IPS-18c (cell line): ENCODE data around the gene SHROOM3.
"Not testable (repeated sequence)": the region's sequence is repeated elsewhere in the genome, so short reads cannot be mapped to it uniquely, and the experiment has no call there.

Experiments used
- H3K4me3 ChIP-seq: 2 replicates; pipeline ENCODE4 v1.7.0; 2013; ENCODE audit warnings: low read depth, mild to moderate bottlenecking, low read length, moderate library complexity; ENCODE audit not compliant: insufficient read depth
- H3K9me3 ChIP-seq: one replicate; pipeline ENCODE4 v1.6.1; 2013; ENCODE audit warnings: mild to moderate bottlenecking, low read length, moderate library complexity; ENCODE audit not compliant: control insufficient read depth, insufficient read depth

Gene SHROOM3

GRCh38 chr4:76722146-76722545, 287.1 kb downstream of the SHROOM3 start:
- H3K4me3 ChIP-seq, H3K9me3 ChIP-seq: not testable (repeated sequence)

GRCh38 chr4:76722838-76723237, 287.8 kb downstream of the SHROOM3 start:
- no peak overlapping the region for H3K4me3 ChIP-seq

GRCh38 chr4:76723373-76723772, 288.3 kb downstream of the SHROOM3 start:
- Histone ChIP-seq H3K9me3 (no peaks in the 10 kb centered on the region), H3K4me3 (no peak overlapping the region)

More at GRCh38 chr4:76722838-76723237, 287.8 kb downstream of the SHROOM3 start:
- no peaks in the 10 kb centered on the region for H3K9me3 ChIP-seq

- no peak overlapping the region for H3K4me3 ChIP-seq
- H3K9me3 ChIP-seq: no peaks in the 10 kb centered on the region
Observed at GRCh38 chr4:76723924-76724323, 288.9 kb downstream of the SHROOM3 start.

- Histone ChIP-seq H3K9me3 (no peaks in the 10 kb centered on the region), H3K4me3 (no peak overlapping the region)
Observed at GRCh38 chr4:76725039-76725438, 290.0 kb downstream of the SHROOM3 start.

- Histone ChIP-seq H3K4me3 (no peak overlapping the region), H3K9me3 (no peaks in the 10 kb centered on the region)
Observed at GRCh38 chr4:76726176-76726575, 291.1 kb downstream of the SHROOM3 start.

- Histone ChIP-seq H3K9me3 (no peaks in the 10 kb centered on the region), H3K4me3 (no peak overlapping the region)
Observed at GRCh38 chr4:76726631-76727030, 291.6 kb downstream of the SHROOM3 start.

GRCh38 chr4:76727934-76728333, 292.9 kb downstream of the SHROOM3 start:
- not testable (repeated sequence) for H3K9me3 ChIP-seq, H3K4me3 ChIP-seq

GRCh38 chr4:76729460-76729859, 294.4 kb downstream of the SHROOM3 start:
- Histone ChIP-seq H3K9me3 (no peaks in the 10 kb centered on the region), H3K4me3 (no peak overlapping the region)

- no peaks in the 10 kb centered on the region for H3K9me3 ChIP-seq
- no peak overlapping the region for H3K4me3 ChIP-seq
Observed at GRCh38 chr4:76729980-76730379, 295.0 kb downstream of the SHROOM3 start.

GRCh38 chr4:76732246-76732645, 297.2 kb downstream of the SHROOM3 start:
- Histone ChIP-seq H3K9me3 (no peaks in the 10 kb centered on the region), H3K4me3 (no peak overlapping the region)

GRCh38 chr4:76733068-76733771, 298.2 kb downstream of the SHROOM3 start:
- Histone ChIP-seq H3K9me3 (no peaks in the 10 kb centered on the region), H3K4me3 (no peak overlapping the region)

GRCh38 chr4:76736414-76736813, 301.4 kb downstream of the SHROOM3 start:
- Histone ChIP-seq H3K9me3 (no peaks in the 10 kb centered on the region), H3K4me3 (no peak overlapping the region)

GRCh38 chr4:76737180-76737579, 302.2 kb downstream of the SHROOM3 start:
- Histone ChIP-seq H3K9me3 (no peaks in the 10 kb centered on the region), H3K4me3 (no peak overlapping the region)

GRCh38 chr4:76737771-76738085, 302.7 kb downstream of the SHROOM3 start:
- Histone ChIP-seq H3K9me3 (no peaks in the 10 kb centered on the region), H3K4me3 (no peak overlapping the region)

GRCh38 chr4:76738086-76738931, 303.3 kb downstream of the SHROOM3 start:
- H3K4me3 ChIP-seq: no peak overlapping the region
- H3K9me3 ChIP-seq: no peaks in the 10 kb centered on the region

GRCh38 chr4:76740192-76740591, 305.2 kb downstream of the SHROOM3 start:
- Histone ChIP-seq H3K4me3 (no peak overlapping the region), H3K9me3 (no peaks in the 10 kb centered on the region)

- Histone ChIP-seq H3K9me3 (no peaks in the 10 kb centered on the region), H3K4me3 (no peak overlapping the region)
Observed at GRCh38 chr4:76740866-76741662, 306.0 kb downstream of the SHROOM3 start.
